Measurements from ENCODE around the gene HCN4.
"Not testable (repeated sequence)": the region's sequence is repeated elsewhere in the genome, so short reads cannot be mapped to it uniquely, and the experiment has no call there.

Gene HCN4

DNA sequence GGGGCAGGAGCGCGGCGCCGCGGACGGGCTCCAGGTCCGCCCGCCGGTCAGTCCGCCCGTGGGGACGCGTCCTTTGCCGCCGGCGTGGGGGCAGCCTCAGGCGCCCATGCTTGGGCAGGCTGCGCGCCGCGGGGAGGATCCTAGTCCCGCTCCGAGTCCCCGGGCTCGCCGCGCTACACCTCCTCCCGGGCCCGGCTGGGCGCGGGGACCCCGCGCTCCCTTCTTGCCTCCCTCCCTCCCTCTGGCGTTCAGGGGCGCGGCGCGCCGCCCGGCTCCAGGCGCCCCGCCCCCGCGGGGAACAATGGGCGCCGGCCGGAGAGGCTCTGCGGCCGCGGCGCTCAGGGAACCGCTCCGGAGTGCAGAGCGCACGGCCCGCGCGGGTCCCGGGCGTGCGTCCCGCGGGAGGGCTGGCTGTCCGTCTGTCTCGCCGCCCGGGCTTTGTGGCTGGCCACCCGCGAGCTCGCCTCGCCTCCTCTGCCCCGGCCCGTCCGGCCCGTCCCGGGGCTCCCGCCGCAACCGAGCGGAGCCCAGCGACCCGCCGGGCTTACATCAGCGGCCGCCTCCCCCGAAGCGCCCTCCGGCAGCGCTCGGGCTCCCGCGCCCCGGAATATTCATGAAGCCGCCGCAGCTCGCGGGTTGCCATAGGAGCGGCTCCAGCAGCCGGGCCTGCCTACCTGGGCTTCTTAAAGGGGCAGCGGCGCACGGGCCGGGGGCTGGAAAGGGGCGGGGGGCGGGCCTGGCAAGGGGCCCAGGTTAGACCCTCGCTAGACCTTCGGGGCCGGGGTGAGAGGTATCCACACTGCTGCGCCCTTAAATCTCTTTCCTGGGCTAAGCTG, at the start of gene HCN4:
Gene HCN4, minus strand, starts transcription at position 658 of the 836 bp plus-strand sequence. CDS start 688 bp downstream, outside the sequence.
- no peak within 1 kb of the TSS for H3K4me3 ChIP-seq (replicated peaks in 1 of 2; ENCODE audit: low read depth in 2 of 2, low read length in 2 of 2)
- DNase-seq (ENCODE audit: low read depth in 2 of 2) = no peak
- TF ChIP-seq, protein P1, sequence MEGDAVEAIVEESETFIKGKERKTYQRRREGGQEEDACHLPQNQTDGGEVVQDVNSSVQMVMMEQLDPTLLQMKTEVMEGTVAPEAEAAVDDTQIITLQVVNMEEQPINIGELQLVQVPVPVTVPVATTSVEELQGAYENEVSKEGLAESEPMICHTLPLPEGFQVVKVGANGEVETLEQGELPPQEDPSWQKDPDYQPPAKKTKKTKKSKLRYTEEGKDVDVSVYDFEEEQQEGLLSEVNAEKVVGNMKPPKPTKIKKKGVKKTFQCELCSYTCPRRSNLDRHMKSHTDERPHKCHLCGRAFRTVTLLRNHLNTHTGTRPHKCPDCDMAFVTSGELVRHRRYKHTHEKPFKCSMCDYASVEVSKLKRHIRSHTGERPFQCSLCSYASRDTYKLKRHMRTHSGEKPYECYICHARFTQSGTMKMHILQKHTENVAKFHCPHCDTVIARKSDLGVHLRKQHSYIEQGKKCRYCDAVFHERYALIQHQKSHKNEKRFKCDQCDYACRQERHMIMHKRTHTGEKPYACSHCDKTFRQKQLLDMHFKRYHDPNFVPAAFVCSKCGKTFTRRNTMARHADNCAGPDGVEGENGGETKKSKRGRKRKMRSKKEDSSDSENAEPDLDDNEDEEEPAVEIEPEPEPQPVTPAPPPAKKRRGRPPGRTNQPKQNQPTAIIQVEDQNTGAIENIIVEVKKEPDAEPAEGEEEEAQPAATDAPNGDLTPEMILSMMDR (IDR thresholded peaks at IDR 0.05; ENCODE audit: low read depth, low read length) = no peak

DNA sequence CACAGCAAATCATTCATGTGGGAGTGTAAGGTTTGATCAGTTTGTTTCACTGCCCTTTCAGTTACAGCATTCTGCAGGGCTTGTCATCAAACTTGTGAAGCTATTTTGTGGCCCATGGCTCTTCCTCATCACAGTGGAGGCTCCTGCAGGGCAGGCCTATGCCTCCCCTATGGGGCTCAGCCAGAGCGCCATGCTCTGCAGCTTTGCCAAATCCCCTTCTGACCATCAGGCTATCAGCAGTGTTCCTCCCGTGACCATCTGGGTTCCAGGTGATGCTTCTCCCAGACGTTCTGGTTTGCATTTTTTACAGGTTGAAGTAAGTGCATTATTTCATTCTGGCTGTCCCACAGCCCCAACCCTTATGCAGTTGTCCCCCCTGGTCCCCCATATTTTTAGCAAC, 46.1 kb upstream of the HCN4 start:
- no peak overlapping the region for H3K4me3 ChIP-seq (replicated peaks in 1 of 2; ENCODE audit: low read depth in 2 of 2, low read length in 2 of 2)
- TF ChIP-seq, protein P1 (IDR thresholded peaks at IDR 0.05; ENCODE audit: low read depth, low read length) = no peak
- no peak for DNase-seq (ENCODE audit: low read depth in 2 of 2)

DNA sequence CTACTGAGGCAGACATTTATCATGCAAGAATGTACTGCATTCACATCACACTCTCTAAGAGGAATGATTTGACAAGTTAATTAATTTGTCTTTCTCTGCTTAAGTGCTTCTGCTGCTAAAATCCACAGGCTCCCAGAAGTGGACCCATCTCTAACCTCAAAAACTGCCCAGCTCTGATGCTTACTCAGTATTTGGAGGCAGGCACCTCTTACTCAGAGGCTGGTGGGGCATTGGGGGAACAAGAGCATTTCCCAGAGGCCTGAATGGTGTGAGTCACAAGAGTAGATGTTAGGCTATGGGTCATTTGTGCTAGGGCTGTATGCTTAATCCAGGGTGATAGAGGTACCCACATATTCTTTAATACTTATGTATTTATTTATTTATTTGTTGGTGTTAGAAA, 34.4 kb upstream of the HCN4 start:
- H3K4me3 ChIP-seq (replicated peaks in 1 of 2; ENCODE audit: low read depth in 2 of 2, low read length in 2 of 2) = no peak overlapping the region
- DNase-seq (ENCODE audit: low read depth in 2 of 2) = peak; percentile 13 to 36
- TF ChIP-seq, protein P1 (IDR thresholded peaks at IDR 0.05; ENCODE audit: low read depth, low read length) = no peak

DNA sequence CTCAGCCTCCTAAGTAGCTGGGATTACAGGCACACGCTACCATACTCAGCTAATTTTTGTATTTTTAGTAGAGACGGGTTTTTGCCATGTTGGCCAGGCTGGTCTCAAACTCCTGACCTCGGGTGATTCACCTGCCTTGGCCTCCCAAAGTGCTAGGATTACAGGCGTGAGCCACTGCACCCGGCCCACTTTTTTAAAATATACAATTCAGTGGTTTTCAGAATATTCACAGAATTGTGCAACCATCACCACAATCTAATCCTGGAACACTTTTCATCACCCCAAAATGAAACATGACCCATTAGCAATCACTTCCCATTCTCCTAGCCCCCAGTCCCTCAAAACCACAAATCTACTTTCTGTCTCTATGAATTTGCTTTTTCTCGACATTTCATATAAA, 31.5 kb upstream of the HCN4 start:
- H3K4me3 ChIP-seq (replicated peaks in 1 of 2; ENCODE audit: low read depth in 2 of 2, low read length in 2 of 2) = not testable (repeated sequence)
- peak; percentile 13 to 32 for DNase-seq (ENCODE audit: low read depth in 2 of 2)

DNA sequence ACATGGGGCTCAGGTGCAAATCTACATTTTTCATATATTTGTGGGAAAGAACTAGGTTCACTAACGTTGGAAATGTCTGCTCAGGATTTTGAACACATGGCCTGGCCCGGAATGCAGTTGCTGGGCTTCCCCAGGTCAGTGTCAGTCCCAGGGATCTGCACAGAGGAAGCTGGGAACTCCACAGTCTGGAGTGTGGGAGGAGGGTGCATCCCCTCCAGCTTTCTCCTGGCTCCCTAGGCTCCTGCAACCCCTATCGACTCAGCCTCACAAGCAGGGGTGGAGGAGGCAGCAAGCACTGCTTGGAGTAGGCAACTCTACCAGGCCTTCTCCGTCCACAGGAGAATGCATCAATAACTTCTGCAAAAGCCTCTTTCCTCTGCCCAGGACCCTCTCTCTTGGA, 30.1 kb upstream of the HCN4 start:
- no peak overlapping the region for H3K4me3 ChIP-seq (replicated peaks in 1 of 2; ENCODE audit: low read depth in 2 of 2, low read length in 2 of 2)
- TF ChIP-seq, protein P1 (IDR thresholded peaks at IDR 0.05; ENCODE audit: low read depth, low read length) = no peak
- no peak for DNase-seq (ENCODE audit: low read depth in 2 of 2)

DNA sequence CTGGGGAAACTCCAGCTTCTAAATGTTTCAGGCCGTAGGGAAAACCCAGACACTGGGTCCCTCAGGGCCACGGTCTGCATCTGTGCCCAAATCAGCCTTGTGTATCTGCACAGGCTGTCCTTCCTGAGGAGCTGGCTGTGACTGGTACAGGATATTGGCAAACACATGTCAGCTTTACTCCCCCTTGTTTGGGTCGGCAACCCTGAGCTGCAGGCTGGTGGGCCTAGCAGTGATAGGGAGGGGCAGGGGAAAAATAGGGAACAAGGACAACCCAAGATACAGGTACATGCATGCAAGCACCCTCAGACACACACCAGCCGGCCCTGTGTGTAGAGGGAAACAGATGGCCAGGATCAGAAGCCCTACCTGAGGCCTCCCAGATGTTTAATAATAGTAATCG, 28.7 kb upstream of the HCN4 start:
- DNase-seq (ENCODE audit: low read depth in 2 of 2) = no peak
- no peak overlapping the region for H3K4me3 ChIP-seq (replicated peaks in 1 of 2; ENCODE audit: low read depth in 2 of 2, low read length in 2 of 2)
- TF ChIP-seq, protein P1 (IDR thresholded peaks at IDR 0.05; ENCODE audit: low read depth, low read length) = no peak

DNA sequence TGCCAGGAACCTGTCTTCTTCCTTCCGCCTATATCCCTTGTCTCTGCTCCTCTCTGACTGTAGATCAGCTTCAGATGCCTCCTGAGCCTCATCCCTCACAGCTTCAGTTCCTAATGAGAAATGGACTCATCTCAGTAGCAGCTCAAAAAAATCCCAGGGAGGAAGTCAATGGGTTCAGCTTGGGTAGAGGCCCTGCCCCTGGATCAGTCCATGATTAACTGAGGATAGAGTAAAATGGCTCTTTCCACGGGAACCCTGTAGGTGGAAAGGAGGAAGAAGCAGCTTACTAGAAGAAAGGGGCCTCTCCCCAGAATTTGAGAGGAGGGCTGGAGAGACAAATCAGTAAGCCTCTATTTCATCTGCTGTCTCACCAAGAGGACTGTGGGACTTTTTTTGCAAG, 26.9 kb upstream of the HCN4 start:
- TF ChIP-seq, protein P1 (IDR thresholded peaks at IDR 0.05; ENCODE audit: low read depth, low read length) = no peak
- no peak for DNase-seq (ENCODE audit: low read depth in 2 of 2)
- no peak overlapping the region for H3K4me3 ChIP-seq (replicated peaks in 1 of 2; ENCODE audit: low read depth in 2 of 2, low read length in 2 of 2)

Data from cardiac fibroblast (primary cell).